Panc1 (cell line): Measurements from ENCODE around the gene ATOH8. TPM values are rescaled to one million over a fixed set of nuclear protein-coding genes. Genes with fewer than 3 reads are reported as not detected.

ENCODE experiments used
- ATAC-seq: fragments of 200-7000 bp; cut with Tn5 transposase; 2 replicates; pipeline ENCODE4 v1.9.1; 2020; ENCODE audit warnings: mild to moderate bottlenecking, moderate library complexity
- BruUV-seq: library from RNA; stranded (reverse); fragments of 400-500 nt; replicated peaks from 2 replicates; lab custom pipeline; 2021; lab: Mats Ljungman, UMichigan
- CTCF ChIA-PET: fragments of 300-600 bp; sonication (Branson Sonifier 250); formaldehyde crosslinking; loops from one replicate; lab custom pipeline; 2022; ENCODE audit warnings: antibody characterized with exemption; lab: Charles Lee
- POLR2A ChIA-PET: fragments of 300-600 bp; sonication (Branson Sonifier 250); formaldehyde crosslinking; loops from one replicate; lab custom pipeline; 2022; ENCODE audit warnings: antibody characterized with exemption; lab: Charles Lee
- DNase-seq: peaks from one replicate; pipeline ENCODE4 v3.0.0-alpha.2; 2010; ENCODE audit warnings: low read depth, low spot score
- H3K27ac ChIP-seq: 2 replicates; pipeline ENCODE4 v1.5.1; 2011; ENCODE audit warnings: mild to moderate bottlenecking, low read length, inconsistent platforms
- H3K27me3 ChIP-seq: fragments of 200-500 bp; sonication (Bioruptor generic); 2 replicates; pipeline ENCODE4 v1.6.0; 2014; ENCODE audit warnings: low read length, inconsistent platforms; ENCODE audit not compliant: control insufficient read depth, insufficient read depth
- H3K36me3 ChIP-seq: fragments of 200-500 bp; sonication (Bioruptor generic); 2 replicates; pipeline ENCODE4 v1.5.1; 2014; ENCODE audit warnings: inconsistent platforms, mild to moderate bottlenecking, low read length, moderate library complexity; ENCODE audit not compliant: control insufficient read depth, insufficient read depth
- H3K4me1 ChIP-seq: 2 replicates; pipeline ENCODE4 v1.5.1; 2011; ENCODE audit warnings: inconsistent platforms, mild to moderate bottlenecking, low read length, moderate library complexity; ENCODE audit not compliant: control insufficient read depth, insufficient read depth
- H3K4me3 ChIP-seq, 2 experiments: 2 replicates each; pipeline ENCODE4 v1.5.1; 2011 to 2012; ENCODE audit warnings: low read depth in 2 of 2, low read length in 2 of 2, mild to moderate bottlenecking in 2 of 2, inconsistent platforms in 1 of 2, moderate library complexity in 1 of 2
- H3K9me3 ChIP-seq: fragments of 200-500 bp; sonication (Bioruptor generic); 2 replicates; pipeline ENCODE4 v1.5.1; 2014; ENCODE audit warnings: low read depth, mild to moderate bottlenecking, inconsistent platforms, low read length, moderate library complexity; ENCODE audit not compliant: control insufficient read depth, insufficient read depth
- POLR2AphosphoS5 ChIP-seq: IDR thresholded peaks from 2 replicates; pipeline ENCODE4 v1.6.1; 2012; ENCODE audit warnings: mild to moderate bottlenecking, low read depth, low read length, moderate library complexity
- REST ChIP-seq, 2 experiments: IDR thresholded peaks; 2 replicates each; pipeline ENCODE4 v1.6.1; 2011 to 2012; ENCODE audit warnings: low read depth in 2 of 2, control low read depth in 1 of 2, low read length in 1 of 2, mild to moderate bottlenecking in 1 of 2, moderate library complexity in 1 of 2; ENCODE audit not compliant: insufficient read depth in 1 of 2
- SIN3A ChIP-seq: IDR thresholded peaks from 2 replicates; pipeline ENCODE4 v1.6.1; 2012; ENCODE audit warnings: low read depth, mild to moderate bottlenecking, low read length, moderate library complexity, borderline replicate concordance; ENCODE audit not compliant: insufficient read depth
- TCF7L2 ChIP-seq: IDR thresholded peaks from 2 replicates; pipeline ENCODE4 v1.6.1; 2011; ENCODE audit warnings: mild to moderate bottlenecking, low read depth, low read length, inconsistent platforms
- in situ Hi-C: cut with HindIII; loops from 2 replicates; pipeline ENCODE4 v1.10.0; 2016; ENCODE audit warnings: low sequenced_read_pairs, low pct_unique_long_range_greater_than_20kb
- intact Hi-C: fragments of 100-400 bp; cut with micrococcal nuclease; formaldehyde crosslinking; loops from one replicate; pipeline ENCODE4 v1.10.0; 2022; ENCODE audit not compliant: unreplicated experiment
- total RNA-seq: library from RNA; stranded (reverse); gene quantifications from one replicate; pipeline ENCODE4 v1.2.1, GENCODE V29; 2021; ENCODE audit not compliant: unreplicated experiment
- TF ChIP-seq, protein P1 (sequence below): fragments of 450-650 bp; IDR thresholded peaks from 2 replicates; pipeline ENCODE4 v1.5.1; 2017; ENCODE audit warnings: mild to moderate bottlenecking

The ATOH8 gene
- total RNA-seq, 1 experiment from 2014 or later: 3.8 TPM

DNA sequence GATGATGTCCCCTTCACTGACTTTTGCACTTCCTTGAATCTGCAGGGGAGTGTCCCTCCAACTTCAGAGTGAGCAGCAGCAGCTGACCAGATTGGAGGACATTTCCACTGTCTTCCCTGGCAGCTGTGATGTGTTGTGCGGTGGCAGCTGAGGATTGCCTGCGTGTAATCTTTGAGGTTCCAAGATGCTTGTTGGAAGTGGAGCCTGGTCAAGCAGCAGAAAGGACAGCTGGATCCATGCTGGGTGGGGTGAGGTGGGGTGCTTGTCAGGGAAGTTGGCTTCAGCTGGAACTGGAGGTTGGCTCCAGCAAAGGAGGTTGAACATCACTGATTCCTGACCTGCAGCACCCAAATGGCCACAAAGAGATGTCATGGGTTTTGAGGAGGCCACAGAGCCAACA, 70.2 kb downstream of the ATOH8 start:
- CTCF ChIA-PET: no interaction called here
- POLR2A ChIA-PET: no interaction called here
- H3K4me3 ChIP-seq: no peak overlapping the region
- H3K4me1 ChIP-seq: 0 out of 2 replicates have a peak, but pooled peaks cover 3% of the 10 kb centered on the region
- no peaks in the 10 kb centered on the region for H3K9me3 ChIP-seq
- in situ Hi-C loops: no loop called here
- no peak overlapping the region for H3K27ac ChIP-seq
- DNase-seq (no peak), ATAC-seq (no peak)
- BruUV-seq: no TSS peak
- no peaks in the 10 kb centered on the region for H3K36me3 ChIP-seq
- intact Hi-C loops: no loop called here
- TF ChIP-seq REST (IDR thresholded peaks at IDR 0.05; ENCODE audit: insufficient read depth in 1 of 2, low read depth in 2 of 2, low read length in 1 of 2) (no peak), POLR2AphosphoS5 (no peak), TCF7L2 (no peak), SIN3A (no peak)
- TF ChIP-seq, protein P1, sequence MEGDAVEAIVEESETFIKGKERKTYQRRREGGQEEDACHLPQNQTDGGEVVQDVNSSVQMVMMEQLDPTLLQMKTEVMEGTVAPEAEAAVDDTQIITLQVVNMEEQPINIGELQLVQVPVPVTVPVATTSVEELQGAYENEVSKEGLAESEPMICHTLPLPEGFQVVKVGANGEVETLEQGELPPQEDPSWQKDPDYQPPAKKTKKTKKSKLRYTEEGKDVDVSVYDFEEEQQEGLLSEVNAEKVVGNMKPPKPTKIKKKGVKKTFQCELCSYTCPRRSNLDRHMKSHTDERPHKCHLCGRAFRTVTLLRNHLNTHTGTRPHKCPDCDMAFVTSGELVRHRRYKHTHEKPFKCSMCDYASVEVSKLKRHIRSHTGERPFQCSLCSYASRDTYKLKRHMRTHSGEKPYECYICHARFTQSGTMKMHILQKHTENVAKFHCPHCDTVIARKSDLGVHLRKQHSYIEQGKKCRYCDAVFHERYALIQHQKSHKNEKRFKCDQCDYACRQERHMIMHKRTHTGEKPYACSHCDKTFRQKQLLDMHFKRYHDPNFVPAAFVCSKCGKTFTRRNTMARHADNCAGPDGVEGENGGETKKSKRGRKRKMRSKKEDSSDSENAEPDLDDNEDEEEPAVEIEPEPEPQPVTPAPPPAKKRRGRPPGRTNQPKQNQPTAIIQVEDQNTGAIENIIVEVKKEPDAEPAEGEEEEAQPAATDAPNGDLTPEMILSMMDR: no peak
- peaks cover 8% of the 10 kb centered on the region; the same call in 1 of the 2 replicates for H3K27me3 ChIP-seq

DNA sequence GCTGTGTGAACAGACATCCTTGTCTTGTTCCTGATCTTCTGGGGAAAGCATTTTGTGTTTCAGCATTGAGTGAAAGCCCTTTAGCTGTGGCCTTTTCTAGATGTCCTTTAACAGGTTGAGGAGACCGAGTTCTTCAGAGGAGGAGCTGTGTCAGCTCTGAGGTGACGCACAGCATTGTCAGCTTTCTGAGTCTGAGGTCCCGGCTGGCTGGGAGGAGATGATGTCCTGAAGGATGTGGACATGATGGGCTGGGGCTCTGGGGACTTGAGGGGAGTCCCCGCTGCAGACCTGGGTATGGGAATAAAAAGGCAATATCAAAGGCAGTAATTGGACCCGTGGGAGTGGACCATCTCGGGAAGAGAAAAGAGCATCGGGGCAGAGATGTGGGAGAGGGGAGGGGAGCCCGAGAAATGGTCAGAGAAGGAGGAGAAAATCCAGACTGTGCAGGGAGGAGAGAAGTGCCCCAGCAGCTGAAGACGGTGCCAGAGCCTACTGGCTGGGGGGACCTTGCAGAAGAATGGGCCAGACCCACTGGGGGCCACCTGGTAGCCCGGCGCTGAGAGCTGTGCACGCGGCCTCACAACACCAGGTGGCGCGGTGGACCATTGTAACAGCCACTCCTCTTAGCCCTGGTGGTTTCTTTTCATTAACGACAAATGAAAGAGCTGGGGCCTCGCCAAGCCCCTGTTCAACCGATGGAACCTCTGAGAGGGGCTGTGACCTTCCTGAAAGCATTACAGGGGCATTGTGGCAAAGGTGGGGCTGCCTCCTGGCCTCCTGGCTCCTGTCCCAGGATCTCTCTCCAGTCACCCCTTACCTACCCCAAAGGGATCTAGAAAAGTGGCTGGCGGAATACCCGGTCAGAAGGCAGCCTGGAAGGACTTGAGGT, 73.4 kb downstream of the ATOH8 start:
- intact Hi-C loops (loop anchor here (5.0 kb wide), 2 partner anchors 195 to 250 kb away; no protein-coding TSS in a partner anchor), in situ Hi-C loops (no loop called here)
- ChIA-PET POLR2A (interaction anchor here (0.5 kb wide), 1 partner anchor 254 kb away, joined by 3 read pairs; no protein-coding TSS in a partner anchor), CTCF (interaction anchor here (0.5 to 2.2 kb wide), 15 partner anchors 11 to 547 kb away, joined by 3 to 12 read pairs (median 5); partner anchors contain the start of gene ST3GAL5)
- Histone ChIP-seq H3K4me3 (peak overlapping the region in 1 of 2 experiments; percentile 41; a peak in 2 of 4 replicates), H3K4me1 (0 out of 2 replicates have a peak, but pooled peaks cover 3% of the 10 kb centered on the region), H3K27me3 (peaks cover 5% of the 10 kb centered on the region; the same call in 1 of the 2 replicates), H3K36me3 (no peaks in the 10 kb centered on the region), H3K27ac (no peak overlapping the region), H3K9me3 (no peaks in the 10 kb centered on the region)
- TF ChIP-seq, protein P1: peak; percentile 94
- TF ChIP-seq TCF7L2: no peak
- DNase-seq: peak; percentile 43
- peak; percentile 98 for ATAC-seq
- BruUV-seq: no TSS peak
